Right renal pelvis (tissue), 4 donors: ENCODE measurements around the gene KIF6. TPM values are rescaled to one million over a fixed set of nuclear protein-coding genes. Genes with fewer than 3 reads are reported as not detected.

ENCODE experiments used
- DNase-seq, 4 donors: peaks; one replicate each; pipeline ENCODE4 v3.0.0-alpha.2; 2013; ENCODE audit warnings: low read depth in 4 of 4, low spot score in 3 of 4, missing footprints in 1 of 4
- polyA plus RNA-seq, 4 donors: library from polyadenylated mRNA; unstranded; fragments of 120-200 nt; gene quantifications; one replicate each; pipeline ENCODE4 v1.2.1, GENCODE V29; 2013; ENCODE audit not compliant: insufficient read length in 4 of 4

The KIF6 gene
- polyA plus RNA-seq, 4 donors = 3.8 to 4.6 (median 4.0) TPM

GRCh38 chr6:39602601-39603519, 122.3 kb downstream of the KIF6 start:
- DNase-seq = no peak

- no peak for DNase-seq
Measured at GRCh38 chr6:39599973-39600372, 125.2 kb downstream of the KIF6 start.

GRCh38 chr6:39599341-39599740, 125.9 kb downstream of the KIF6 start:
- DNase-seq = no peak

GRCh38 chr6:39594285-39594684, 130.9 kb downstream of the KIF6 start:
- no peak for DNase-seq

GRCh38 chr6:39593646-39594045, 131.6 kb downstream of the KIF6 start:
- no peak for DNase-seq

GRCh38 chr6:39590871-39591393, 134.3 kb downstream of the KIF6 start:
- no peak for DNase-seq

- DNase-seq = no peak
Measured at GRCh38 chr6:39587080-39587479, 138.1 kb downstream of the KIF6 start.

- no peak for DNase-seq
Measured at GRCh38 chr6:39585641-39586040, 139.6 kb downstream of the KIF6 start.

GRCh38 chr6:39577446-39578165, 147.6 kb downstream of the KIF6 start:
- no peak for DNase-seq

GRCh38 chr6:39576556-39577303, 148.5 kb downstream of the KIF6 start:
- no peak for DNase-seq

- no peak for DNase-seq
Measured at GRCh38 chr6:39574991-39575390, 150.2 kb downstream of the KIF6 start.

GRCh38 chr6:39573541-39573940, 151.7 kb downstream of the KIF6 start:
- no peak for DNase-seq

- no peak for DNase-seq
Measured at GRCh38 chr6:39572661-39573340, 152.4 kb downstream of the KIF6 start.

- DNase-seq = no peak
Measured at GRCh38 chr6:39568896-39569295, 156.3 kb downstream of the KIF6 start.

- no peak for DNase-seq
Measured at GRCh38 chr6:39567091-39567490, 158.1 kb downstream of the KIF6 start.

GRCh38 chr6:39566456-39566855, 158.8 kb downstream of the KIF6 start:
- DNase-seq = no peak

GRCh38 chr6:39565956-39566355, 159.3 kb downstream of the KIF6 start:
- DNase-seq = no peak

GRCh38 chr6:39563566-39564311, 161.5 kb downstream of the KIF6 start:
- no peak for DNase-seq

- no peak for DNase-seq
Measured at GRCh38 chr6:39561536-39562266, 163.5 kb downstream of the KIF6 start.
